Activated naive CD4-positive, alpha-beta T cell treated with anti-CD3 and anti-CD28 coated beads, Interleukin-2, amount 10 ng/mL, durations not matched to agents 7 days and 5 days (primary cell): ENCODE results near the gene C5orf15.
"Not testable (repeated sequence)": the region's sequence is repeated elsewhere in the genome, so short reads cannot be mapped to it uniquely, and the experiment has no call there.

ENCODE experiments used
- CTCF ChIA-PET: fragments of 350-600 bp; sonication (Branson Sonifier 250); formaldehyde crosslinking; loops from one replicate; lab custom pipeline; 2021; ENCODE audit warnings: antibody characterized with exemption; lab: Charles Lee
- DNase-seq: peaks from one replicate; pipeline ENCODE4 v3.0.0-alpha.2; 2020
- H3K27ac Mint-ChIP-seq: one replicate; pipeline ENCODE4 v1.8.0; 2021; ENCODE audit warnings: mild to moderate bottlenecking, moderate library complexity, mixed read lengths
- H3K27me3 Mint-ChIP-seq: one replicate; pipeline ENCODE4 v1.8.0; 2021; ENCODE audit warnings: mild to moderate bottlenecking, mixed read lengths
- H3K36me3 Mint-ChIP-seq: one replicate; pipeline ENCODE4 v1.8.0; 2021; ENCODE audit warnings: mixed read lengths
- H3K4me1 Mint-ChIP-seq: one replicate; pipeline ENCODE4 v1.8.0; 2021; ENCODE audit warnings: mixed read lengths
- H3K4me3 Mint-ChIP-seq: one replicate; pipeline ENCODE4 v1.8.0; 2021; ENCODE audit warnings: mild to moderate bottlenecking, moderate library complexity, mixed read lengths
- H3K9me3 Mint-ChIP-seq: one replicate; pipeline ENCODE4 v1.8.0; 2021; ENCODE audit warnings: mixed read lengths

The C5orf15 gene

GRCh38 chr5:133985540-133986180 is 17.2 kb upstream of the C5orf15 start:
- Mint-ChIP-seq H3K36me3 (peaks cover 51% of the 10 kb centered on the region), H3K27ac (no peak overlapping the region), H3K4me3 (no peak overlapping the region), H3K27me3 (no peaks in the 10 kb centered on the region), H3K4me1 (peaks cover 7% of the 10 kb centered on the region), H3K9me3 (no peaks in the 10 kb centered on the region)
- CTCF ChIA-PET: interaction anchor here (1.2 to 12.4 kb wide), 2 partner anchors 11 to 158 kb away, joined by 3 to 107 read pairs; no protein-coding TSS in a partner anchor
- DNase-seq: no peak

- Mint-ChIP-seq H3K4me1 (peaks cover 10% of the 10 kb centered on the region), H3K4me3 (no peak overlapping the region)
Measured at GRCh38 chr5:133983674-133984073, 15.2 kb upstream of the C5orf15 start.

GRCh38 chr5:133981714-133982113 is 13.3 kb upstream of the C5orf15 start:
- H3K27me3 Mint-ChIP-seq: no peaks in the 10 kb centered on the region
- no peaks in the 10 kb centered on the region for H3K9me3 Mint-ChIP-seq
- peaks cover 10% of the 10 kb centered on the region for H3K4me1 Mint-ChIP-seq
- H3K36me3 Mint-ChIP-seq: peaks cover 48% of the 10 kb centered on the region
- H3K27ac Mint-ChIP-seq: peak overlapping the region; percentile 60
- CTCF ChIA-PET: interaction anchor here (1.0 to 12.4 kb wide), 5 partner anchors 11 to 112 kb away, joined by 3 to 107 read pairs (median 5); no protein-coding TSS in a partner anchor
- no peak overlapping the region for H3K4me3 Mint-ChIP-seq
- DNase-seq: no peak

More at GRCh38 chr5:133983674-133984073, 15.2 kb upstream of the C5orf15 start:
- peaks cover 45% of the 10 kb centered on the region for H3K36me3 Mint-ChIP-seq
- CTCF ChIA-PET: interaction anchor here (2.6 to 12.4 kb wide), 2 partner anchors 13 kb away, joined by 11 to 107 read pairs; no protein-coding TSS in a partner anchor
- H3K9me3 Mint-ChIP-seq: no peaks in the 10 kb centered on the region
- H3K27ac Mint-ChIP-seq: no peak overlapping the region
- no peaks in the 10 kb centered on the region for H3K27me3 Mint-ChIP-seq
- DNase-seq: no peak

GRCh38 chr5:133980652-133981051 is 12.2 kb upstream of the C5orf15 start:
- no peak for DNase-seq
- CTCF ChIA-PET: interaction anchor here (0.6 to 12.4 kb wide), 9 partner anchors 8 to 111 kb away, joined by 3 to 107 read pairs (median 4); no protein-coding TSS in a partner anchor
- no peak overlapping the region for H3K27ac Mint-ChIP-seq
- peaks cover 49% of the 10 kb centered on the region for H3K36me3 Mint-ChIP-seq
- peaks cover 10% of the 10 kb centered on the region for H3K4me1 Mint-ChIP-seq
- no peak overlapping the region for H3K4me3 Mint-ChIP-seq
- no peaks in the 10 kb centered on the region for H3K9me3 Mint-ChIP-seq
- H3K27me3 Mint-ChIP-seq: no peaks in the 10 kb centered on the region

GRCh38 chr5:133978943-133979342 is 10.5 kb upstream of the C5orf15 start:
- H3K9me3 Mint-ChIP-seq: no peaks in the 10 kb centered on the region
- CTCF ChIA-PET: interaction anchor here (0.9 to 12.4 kb wide), 6 partner anchors 9 to 112 kb away, joined by 3 to 107 read pairs (median 4); no protein-coding TSS in a partner anchor
- H3K4me3 Mint-ChIP-seq: no peak overlapping the region
- H3K36me3 Mint-ChIP-seq: peaks cover 55% of the 10 kb centered on the region
- peaks cover 10% of the 10 kb centered on the region for H3K4me1 Mint-ChIP-seq
- H3K27me3 Mint-ChIP-seq: no peaks in the 10 kb centered on the region
- no peak for DNase-seq
- no peak overlapping the region for H3K27ac Mint-ChIP-seq

GRCh38 chr5:133977858-133978257 is 9.4 kb upstream of the C5orf15 start:
- DNase-seq: no peak
- Mint-ChIP-seq H3K27ac (no peak overlapping the region), H3K36me3 (peaks cover 55% of the 10 kb centered on the region)

GRCh38 chr5:133977161-133977787 is 8.8 kb upstream of the C5orf15 start:
- H3K36me3 Mint-ChIP-seq: peaks cover 57% of the 10 kb centered on the region
- H3K4me3 Mint-ChIP-seq: no peak overlapping the region
- no peak overlapping the region for H3K27ac Mint-ChIP-seq
- H3K27me3 Mint-ChIP-seq: no peaks in the 10 kb centered on the region
- no peak for DNase-seq
- H3K9me3 Mint-ChIP-seq: no peaks in the 10 kb centered on the region
- peaks cover 10% of the 10 kb centered on the region for H3K4me1 Mint-ChIP-seq
- CTCF ChIA-PET: interaction anchor here (1.3 to 12.4 kb wide), 3 partner anchors 7 to 19 kb away, joined by 3 to 107 read pairs (median 11); no protein-coding TSS in a partner anchor

More at GRCh38 chr5:133977858-133978257, 9.4 kb upstream of the C5orf15 start:
- no peaks in the 10 kb centered on the region for H3K9me3 Mint-ChIP-seq
- peaks cover 10% of the 10 kb centered on the region for H3K4me1 Mint-ChIP-seq
- CTCF ChIA-PET: interaction anchor here (1.3 to 12.4 kb wide), 3 partner anchors 8 to 18 kb away, joined by 3 to 107 read pairs (median 11); no protein-coding TSS in a partner anchor
- H3K4me3 Mint-ChIP-seq: no peak overlapping the region
- H3K27me3 Mint-ChIP-seq: no peaks in the 10 kb centered on the region

- H3K4me3 Mint-ChIP-seq, DNase-seq, H3K4me1 Mint-ChIP-seq, H3K27ac Mint-ChIP-seq, H3K9me3 Mint-ChIP-seq, H3K27me3 Mint-ChIP-seq: not testable (repeated sequence)
- CTCF ChIA-PET: interaction anchor here (12.4 kb wide), 1 partner anchor 21 kb away, joined by 107 read pairs; no protein-coding TSS in a partner anchor
- H3K36me3 Mint-ChIP-seq: peaks cover 45% of the 10 kb centered on the region
Measured at GRCh38 chr5:133975546-133975945, 7.1 kb upstream of the C5orf15 start.

GRCh38 chr5:133974142-133974541 is 5.7 kb upstream of the C5orf15 start:
- Mint-ChIP-seq H3K9me3 (no peaks in the 10 kb centered on the region), H3K27me3 (no peaks in the 10 kb centered on the region), H3K36me3 (peaks cover 43% of the 10 kb centered on the region), H3K27ac (no peak overlapping the region), H3K4me1 (peaks cover 9% of the 10 kb centered on the region), H3K4me3 (no peak overlapping the region)
- DNase-seq: no peak
- CTCF ChIA-PET: no interaction called here

GRCh38 chr5:133970325-133970909 is 2.0 kb upstream of the C5orf15 start:
- Mint-ChIP-seq H3K4me1 (peaks cover 35% of the 10 kb centered on the region), H3K27ac (peak overlapping the region; percentile 97), H3K9me3 (no peaks in the 10 kb centered on the region), H3K27me3 (no peaks in the 10 kb centered on the region), H3K36me3 (peaks cover 34% of the 10 kb centered on the region), H3K4me3 (peak overlapping the region; percentile 98)
- CTCF ChIA-PET: interaction anchor here (1.7 to 2.8 kb wide), 4 partner anchors 9 to 26 kb away, joined by 3 to 11 read pairs (median 9); no protein-coding TSS in a partner anchor
- no peak for DNase-seq

GRCh38 chr5:133969654-133970324 is 1.4 kb upstream of the C5orf15 start:
- Mint-ChIP-seq H3K27me3 (no peaks in the 10 kb centered on the region), H3K27ac (peak overlapping the region; percentile 97), H3K4me3 (peak overlapping the region; percentile 98), H3K9me3 (no peaks in the 10 kb centered on the region), H3K4me1 (peaks cover 39% of the 10 kb centered on the region), H3K36me3 (peaks cover 37% of the 10 kb centered on the region)
- no peak for DNase-seq
- CTCF ChIA-PET: interaction anchor here (2.2 to 2.8 kb wide), 3 partner anchors 9 to 27 kb away, joined by 7 to 11 read pairs (median 11); no protein-coding TSS in a partner anchor

- Mint-ChIP-seq H3K9me3 (no peaks in the 10 kb centered on the region), H3K27me3 (no peaks in the 10 kb centered on the region), H3K4me1 (peaks cover 59% of the 10 kb centered on the region), H3K36me3 (peaks cover 43% of the 10 kb centered on the region), H3K4me3 (peak overlapping the region; percentile 98), H3K27ac (peak overlapping the region; percentile 97)
- peak; percentile 44 for DNase-seq
- CTCF ChIA-PET: interaction anchor here (1.3 kb wide), 1 partner anchor 11 kb away, joined by 3 read pairs; no protein-coding TSS in a partner anchor
Measured at GRCh38 chr5:133967698-133968203, 674 bp downstream of the C5orf15 start.

GRCh38 chr5:133967124-133967523 is 1.3 kb downstream of the C5orf15 start:
- H3K4me3 Mint-ChIP-seq: peak overlapping the region; percentile 98
- H3K4me1 Mint-ChIP-seq: peaks cover 65% of the 10 kb centered on the region
- H3K27me3 Mint-ChIP-seq: no peaks in the 10 kb centered on the region
- no peak overlapping the region for H3K27ac Mint-ChIP-seq
- no peaks in the 10 kb centered on the region for H3K9me3 Mint-ChIP-seq
- CTCF ChIA-PET: interaction anchor here (1.2 to 1.3 kb wide), 2 partner anchors 12 to 30 kb away, joined by 3 read pairs; no protein-coding TSS in a partner anchor
- H3K36me3 Mint-ChIP-seq: peaks cover 44% of the 10 kb centered on the region
- DNase-seq: no peak
